Stimulated activated CD8-positive, alpha-beta memory T cell treated with anti-CD3 and anti-CD28 coated beads, Interleukin-15, amount 100 ng/mL, for 4 hours (primary cell): Measurements from ENCODE around the gene LYST.
"Not testable (repeated sequence)": the region's sequence is repeated elsewhere in the genome, so short reads cannot be mapped to it uniquely, and the experiment has no call there.

Source experiments
- DNase-seq, 2 donors: peaks; one replicate each; pipeline ENCODE4 v3.0.0-alpha.2; 2020; ENCODE audit warnings: low read depth in 2 of 2

Gene LYST

DNA sequence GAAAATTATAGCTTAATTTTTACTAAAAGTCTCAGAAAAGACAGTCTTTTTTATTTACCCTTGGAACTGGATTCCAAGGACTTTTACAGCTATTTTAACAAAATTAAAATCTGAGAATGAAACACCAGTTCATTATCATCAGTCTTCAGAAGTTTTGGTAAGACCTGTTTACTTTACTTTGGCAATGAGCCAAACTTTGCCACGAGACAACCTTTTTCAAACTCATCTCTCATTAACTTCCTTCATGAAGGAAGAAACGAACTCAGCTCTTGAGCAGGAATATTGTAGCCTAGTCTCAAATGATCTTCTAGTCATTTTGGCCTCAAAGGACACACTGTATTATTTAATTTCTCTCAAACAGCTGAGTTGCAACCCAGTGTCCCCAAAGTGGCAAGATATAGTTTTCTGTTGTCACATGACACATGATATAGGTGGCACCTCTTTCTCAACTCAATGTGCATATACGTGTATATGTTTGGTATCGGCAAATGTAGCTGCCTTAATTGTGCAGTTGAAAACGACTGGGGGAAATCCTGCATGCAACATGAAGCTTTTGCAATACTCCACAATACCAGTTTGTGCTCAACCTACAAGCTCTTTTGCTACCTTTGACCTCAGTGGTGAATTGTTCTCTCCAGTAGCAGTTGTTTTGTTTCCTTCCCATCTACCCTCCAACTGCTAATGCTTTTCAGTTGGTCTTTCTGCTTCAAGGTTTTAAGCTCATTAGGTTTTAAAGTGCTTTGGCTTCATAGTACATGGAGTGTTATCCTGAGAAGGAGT, 208.8 kb downstream of the LYST start:
- DNase-seq: no peak

DNA sequence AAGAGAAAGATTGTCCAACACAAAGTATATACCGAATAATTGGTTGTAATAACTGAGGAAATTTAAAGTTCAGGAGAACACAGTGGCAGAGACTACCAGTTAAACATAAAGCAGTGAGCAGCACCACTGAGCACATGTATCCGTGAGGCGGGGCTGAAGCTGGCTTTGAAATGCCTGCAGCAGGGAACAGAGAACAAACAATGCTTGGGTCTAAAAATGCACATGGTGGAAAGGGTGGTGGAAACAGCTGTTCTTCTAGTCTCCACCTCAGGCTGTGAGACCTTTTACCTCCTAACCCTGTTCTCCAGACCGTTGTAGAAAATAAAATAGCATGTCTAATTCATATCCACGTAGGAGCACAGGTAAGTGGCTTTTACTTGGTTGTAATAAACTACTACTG, 209.4 kb downstream of the LYST start:
- no peak for DNase-seq

DNA sequence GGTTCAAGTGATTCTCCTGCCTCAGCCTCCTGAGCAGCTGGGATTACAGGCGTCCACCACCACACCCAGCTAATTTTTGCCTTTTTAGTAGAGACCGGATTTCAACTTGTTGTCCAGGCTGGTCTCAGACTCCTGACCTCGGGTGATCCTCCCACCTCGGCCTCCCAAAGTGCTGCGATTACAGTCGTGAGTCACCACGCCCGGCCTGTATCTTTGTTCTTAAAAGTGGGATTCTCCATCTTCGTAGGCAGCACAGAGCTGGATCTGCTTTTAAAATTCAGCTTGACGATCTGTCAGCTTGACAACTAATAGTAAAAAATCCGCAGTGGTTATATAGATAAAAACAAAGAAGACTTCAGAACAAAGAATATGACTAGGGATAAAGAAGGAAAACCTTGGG, 214.3 kb downstream of the LYST start:
- DNase-seq: no peak

DNA sequence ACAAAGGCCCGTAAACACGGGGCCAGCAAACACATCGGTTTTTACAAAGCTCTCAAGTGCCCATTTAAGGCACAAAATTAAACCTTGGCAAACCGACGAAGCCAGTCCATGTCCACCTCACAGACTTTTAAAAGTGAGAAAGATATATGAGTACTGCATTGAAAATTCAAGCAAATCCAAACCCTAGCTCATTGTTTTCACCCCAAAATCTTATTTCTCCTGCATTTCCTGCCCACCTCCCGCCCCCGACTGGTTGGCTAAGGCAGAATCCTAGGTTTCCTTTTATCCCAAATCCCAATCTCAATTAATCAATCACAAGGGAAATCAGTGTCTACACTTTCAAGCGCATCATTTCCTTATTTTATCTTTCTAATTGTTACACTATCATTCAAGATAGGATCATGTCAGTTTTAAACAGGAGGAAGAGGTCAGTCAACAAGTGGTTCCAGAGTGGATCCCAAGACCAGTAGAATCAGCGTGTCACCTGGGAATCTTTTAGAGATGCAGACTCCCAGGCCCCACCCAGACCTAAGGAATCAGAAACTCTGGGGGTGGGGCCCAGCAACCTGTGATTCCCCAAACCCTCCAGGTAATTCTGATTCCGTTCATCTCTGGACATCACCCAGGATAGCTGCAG, 215.4 kb downstream of the LYST start:
- DNase-seq: no peak

DNA sequence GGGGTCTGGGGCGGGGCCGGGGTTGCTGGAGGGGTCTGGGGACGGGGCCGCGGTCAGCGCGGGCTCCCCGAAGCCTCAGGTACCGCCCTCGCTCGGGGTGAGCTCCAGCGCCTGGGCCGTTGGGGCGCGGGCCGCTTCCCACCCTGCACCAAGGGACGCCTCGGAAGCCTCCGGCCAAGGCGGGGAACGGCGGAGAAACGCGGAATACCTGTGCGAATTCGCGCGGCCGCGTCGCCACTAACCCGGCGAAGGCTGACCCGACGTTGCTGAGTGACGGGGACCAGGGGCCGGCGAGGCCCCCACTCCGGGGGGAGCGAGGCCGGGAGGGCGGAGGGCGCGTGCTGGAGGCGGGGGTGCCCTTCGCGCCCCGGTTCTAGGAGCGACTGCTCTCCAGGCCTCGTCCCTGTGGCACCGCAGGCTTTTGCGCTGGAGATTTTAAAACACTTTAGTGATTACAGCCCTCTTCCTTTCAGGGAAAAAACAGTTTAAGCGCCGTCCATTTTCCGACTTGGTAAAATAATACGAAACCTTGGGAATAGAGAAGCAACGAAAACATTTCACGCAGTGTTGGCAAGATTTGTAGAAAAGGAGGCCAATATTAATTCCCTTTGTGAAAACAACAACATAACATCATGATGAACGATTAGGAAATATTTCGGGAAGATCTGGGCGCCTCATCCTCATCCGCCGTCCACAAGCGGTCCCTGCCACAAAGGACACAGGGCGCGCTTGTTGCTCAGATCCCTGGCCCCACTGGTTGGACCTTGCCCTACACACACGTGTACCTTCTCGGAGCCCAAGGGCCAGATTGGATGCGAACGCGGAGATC, 216.2 kb downstream of the LYST start:
- no peak for DNase-seq

DNA sequence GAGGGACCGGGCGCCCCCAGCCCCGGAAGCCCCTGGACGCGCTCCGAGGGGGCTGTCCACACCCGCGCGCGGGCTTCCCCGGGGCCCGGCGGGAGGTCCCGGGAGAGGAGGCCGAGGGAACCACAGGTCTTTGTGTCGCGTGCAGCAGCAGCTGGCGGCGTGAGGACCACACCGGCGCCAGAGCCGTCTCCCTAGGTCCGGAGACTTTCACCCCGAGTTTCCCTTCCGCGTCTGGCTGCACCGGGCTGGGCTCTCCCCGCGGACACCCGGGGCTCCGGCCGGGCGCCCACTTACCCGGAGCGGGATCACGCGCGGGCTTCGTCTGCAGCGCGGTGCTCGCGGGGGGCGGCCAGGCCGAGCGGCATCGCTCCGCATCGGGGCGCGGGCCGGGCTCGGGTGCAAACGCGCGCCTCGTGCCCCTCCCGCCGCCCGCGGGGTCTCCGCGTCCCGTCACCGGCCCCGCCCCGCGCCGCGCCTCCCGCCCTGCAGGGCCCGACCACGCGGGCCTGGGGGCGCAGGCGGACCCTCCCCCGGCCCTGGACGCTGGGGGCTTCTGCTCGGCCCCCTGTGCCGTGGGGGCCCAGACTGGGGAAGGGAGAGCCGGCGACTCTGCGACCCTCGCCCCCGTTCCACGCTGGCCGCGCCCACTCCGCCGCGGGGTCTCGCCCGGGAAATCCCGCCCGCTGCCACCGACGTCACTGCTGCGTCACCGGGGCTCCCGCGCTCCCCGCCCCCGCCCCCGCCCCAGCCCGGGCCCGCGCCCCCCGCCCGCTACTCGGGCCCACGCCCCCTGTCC, 217.1 kb downstream of the LYST start, which contains the start of gene GNG4:
TSS of gene GNG4 (minus strand) at position 417 of the 796 bp plus-strand sequence. CDS start 65,946 bp downstream, outside the sequence.
- no peak for DNase-seq

DNA sequence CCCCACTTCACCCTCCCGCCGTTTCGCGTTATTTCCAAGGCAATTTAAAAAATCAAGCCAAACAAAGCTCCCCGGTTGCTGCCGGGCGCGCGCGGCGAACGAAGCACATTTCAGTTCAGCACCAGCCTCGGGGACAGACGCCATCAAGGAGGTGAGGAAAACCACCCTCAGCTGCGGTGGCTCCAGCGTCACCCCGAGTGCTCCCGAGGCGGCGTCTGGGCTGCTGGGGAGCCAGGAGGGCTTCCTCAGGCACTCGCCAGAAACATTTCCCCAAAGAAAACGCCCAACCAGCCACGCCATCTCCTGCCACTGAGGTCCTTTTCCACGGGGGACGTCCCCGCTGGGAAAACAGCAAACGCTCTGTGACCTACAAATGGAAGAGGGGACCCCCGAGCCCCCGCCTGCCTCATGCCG, 217.7 kb downstream of the LYST start:
- peak in 1 of 2 donors; percentile 17 for DNase-seq

DNA sequence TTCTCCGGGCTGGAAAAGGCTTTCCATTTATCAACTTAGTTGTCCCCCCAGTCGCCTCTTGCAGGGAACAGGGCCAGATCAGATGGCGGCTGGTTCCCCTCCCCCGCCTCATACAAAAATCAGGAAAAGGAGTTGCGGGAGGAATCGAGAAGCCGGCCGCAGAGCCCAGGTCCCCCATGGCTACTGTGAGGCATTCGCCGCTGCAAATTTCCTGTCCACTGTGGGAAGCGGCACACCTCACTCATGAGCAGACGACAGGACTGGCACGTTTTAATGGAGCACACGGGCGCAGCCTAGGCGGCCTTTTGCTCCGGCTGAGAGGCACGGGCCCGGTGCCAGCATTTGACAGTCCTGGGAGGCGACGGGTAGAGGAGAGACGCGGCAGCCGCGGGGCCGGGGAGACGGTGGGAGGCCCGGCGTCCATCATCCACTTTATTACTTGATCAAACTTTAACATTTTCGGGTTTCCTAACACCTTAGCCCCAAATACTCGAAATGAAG, 218.2 kb downstream of the LYST start:
- no peak for DNase-seq

DNA sequence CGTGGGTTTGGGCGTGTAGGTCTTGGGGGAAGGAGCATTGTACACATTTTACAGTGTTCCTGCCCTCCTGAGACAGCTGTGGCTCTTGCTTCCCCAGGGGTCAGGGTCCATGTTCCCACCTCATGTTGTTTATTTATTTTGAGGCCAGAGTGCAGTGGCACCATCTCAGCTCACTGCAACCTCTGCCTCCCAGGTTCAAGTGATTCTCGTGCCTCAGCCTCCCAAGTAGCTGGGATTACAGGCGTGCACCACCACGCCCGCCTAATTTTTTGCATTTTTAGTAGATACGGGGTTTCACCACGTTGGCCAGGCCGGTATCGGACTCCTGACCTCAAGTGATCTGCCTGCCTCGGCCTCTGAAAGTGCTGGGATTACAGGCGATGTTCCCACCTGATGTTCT, 219.2 kb downstream of the LYST start:
- DNase-seq: not testable (repeated sequence)

DNA sequence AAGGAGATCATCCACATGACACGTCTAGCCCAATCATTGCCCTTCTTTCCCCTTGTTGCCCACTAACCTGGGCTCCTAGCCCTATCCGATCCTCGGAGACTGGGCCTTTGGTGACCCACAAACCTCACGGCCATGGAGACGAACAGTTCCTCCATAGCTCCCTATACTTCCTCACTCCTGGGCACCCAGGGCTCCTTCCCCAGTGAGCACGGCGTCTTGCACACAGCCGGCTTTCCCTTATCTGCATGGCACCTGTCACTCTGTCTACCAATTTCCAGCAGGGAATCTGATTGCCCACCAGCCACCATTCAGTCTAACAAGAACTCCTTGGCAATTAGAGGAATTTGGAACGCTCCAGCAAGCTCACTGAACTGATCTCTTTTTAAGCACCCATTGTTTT, 220.2 kb downstream of the LYST start:
- DNase-seq: no peak

DNA sequence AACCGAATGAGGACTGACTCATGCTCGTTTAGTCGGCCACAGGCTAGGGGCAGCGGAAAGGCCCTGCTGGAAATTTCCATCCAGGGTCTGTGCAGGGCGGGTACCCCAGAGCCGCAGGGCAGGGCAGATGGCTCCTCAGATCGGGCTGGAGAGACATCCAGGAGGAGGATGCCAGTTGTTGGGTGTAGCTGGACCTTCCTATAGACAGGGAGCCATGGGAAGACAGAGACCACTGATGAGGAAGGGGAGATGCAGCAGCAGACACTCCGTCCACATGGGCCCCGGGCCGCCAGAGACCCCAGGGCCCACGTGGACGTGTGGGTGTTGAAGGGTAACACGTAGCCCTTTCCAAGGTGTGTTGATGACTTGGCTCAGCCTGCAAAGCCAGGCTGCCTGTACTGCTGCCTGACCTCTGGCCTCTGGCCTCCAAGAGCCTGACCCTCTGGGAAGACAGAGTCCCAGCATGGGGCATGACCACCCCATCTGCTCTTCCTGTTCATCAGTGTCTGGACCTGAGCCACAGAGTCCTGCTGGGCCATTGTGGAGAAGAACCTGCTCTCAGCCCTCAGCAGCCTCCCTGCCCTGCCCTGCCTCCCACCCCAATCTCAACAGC, 221.9 kb downstream of the LYST start:
- no peak for DNase-seq

DNA sequence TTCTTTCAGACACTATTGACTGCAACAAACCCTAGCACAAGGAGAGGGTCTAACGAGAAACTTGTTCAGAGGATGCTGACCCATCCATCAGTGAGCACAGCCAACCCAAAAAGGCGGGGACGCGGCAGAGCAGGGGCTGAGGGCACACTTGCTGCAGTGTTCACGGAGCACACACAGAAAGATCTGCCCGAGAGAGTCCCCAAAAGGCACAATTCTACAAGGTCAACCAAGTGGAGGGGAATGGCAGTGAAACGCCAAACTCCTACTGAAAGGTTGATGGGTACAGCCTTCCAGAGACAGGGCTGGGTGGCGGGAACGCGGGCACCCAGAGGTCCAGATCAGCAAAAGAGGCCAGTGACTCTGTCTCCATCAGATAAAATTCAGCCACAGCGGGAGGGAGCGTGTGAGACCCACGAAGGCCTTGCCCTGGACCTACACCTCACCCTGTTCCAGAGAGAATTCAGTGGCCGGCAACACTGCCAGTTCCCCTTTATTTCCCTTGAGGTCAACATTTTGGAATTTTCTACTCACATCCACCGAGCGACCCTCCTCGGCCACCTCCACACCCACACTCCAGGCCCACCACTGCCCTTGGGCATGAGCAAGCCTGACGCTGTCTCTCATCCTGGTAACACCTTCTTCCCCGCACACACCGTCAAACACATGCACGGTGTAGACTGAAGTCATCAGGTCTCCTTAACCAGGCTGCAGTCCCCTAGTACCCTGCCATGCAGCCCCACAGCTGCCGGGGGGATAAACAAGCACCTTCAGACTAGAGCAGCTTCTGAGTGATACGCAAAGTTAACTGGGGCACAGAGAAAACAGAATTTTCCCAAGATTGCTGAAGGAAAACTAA, 222.6 kb downstream of the LYST start:
- no peak for DNase-seq

DNA sequence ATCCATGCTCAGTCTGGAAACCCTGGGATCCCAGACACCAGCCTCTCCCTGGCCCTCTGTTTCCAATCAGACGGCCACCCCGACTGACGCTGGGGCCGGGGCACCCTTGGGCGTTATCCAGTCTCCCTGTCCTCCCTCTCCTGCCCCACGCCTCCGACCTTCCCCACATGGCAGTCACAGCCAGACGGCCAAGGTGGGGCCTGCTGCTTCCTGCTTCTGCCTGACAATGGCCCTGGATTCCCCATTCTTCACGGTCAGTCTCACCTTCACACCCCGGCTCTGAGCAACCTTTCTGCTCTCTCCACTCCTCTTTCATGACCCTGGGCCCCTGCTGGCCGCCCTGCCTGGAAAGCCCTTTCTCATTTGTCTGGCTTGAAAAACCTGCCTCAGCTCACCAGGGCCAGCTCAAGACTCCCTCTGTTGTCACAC, 223.7 kb downstream of the LYST start:
- DNase-seq: no peak

DNA sequence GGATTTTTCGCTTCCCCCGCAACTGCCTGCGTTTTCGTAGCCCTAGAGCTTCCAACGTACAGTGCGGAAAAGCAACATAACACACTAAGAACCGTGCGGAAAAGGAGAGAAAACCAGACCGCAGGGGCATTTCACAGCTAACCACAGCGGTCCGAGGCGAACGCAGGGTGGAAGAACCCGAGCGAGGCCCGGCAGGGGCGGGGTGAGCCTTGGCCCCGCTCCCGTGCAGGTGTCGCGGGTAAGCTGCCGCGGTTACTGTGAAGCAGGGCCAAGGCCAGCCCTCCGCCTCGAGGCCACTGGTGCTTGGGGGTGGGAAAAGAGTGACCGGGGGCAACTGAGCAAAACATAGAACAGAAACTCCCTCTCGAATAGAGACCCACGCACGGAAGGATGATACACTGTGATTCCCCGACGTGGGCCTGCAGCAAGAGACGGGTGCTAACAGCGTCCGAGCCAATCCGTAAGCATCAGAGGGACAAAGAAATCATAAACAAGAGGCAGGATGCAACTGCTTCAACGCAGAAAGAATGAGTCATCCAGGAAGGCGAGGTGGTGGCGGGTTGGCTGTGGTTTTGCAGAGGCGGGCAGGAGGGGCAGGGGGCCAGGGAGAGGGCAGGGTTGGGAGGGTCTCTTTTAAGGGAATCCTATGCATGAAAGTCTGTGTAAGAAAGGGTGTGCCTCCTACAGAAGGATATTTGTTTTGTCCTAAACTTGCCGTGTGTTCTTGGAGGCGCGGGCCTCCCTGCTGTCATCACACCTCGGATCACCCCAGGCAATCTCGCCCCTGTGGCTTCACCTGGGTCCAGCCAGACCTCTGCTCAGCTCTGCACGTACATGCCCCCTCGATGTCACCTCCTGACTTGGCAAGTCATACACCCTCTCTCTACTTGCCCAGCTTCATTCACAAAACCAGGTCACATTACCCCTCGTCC, 224.4 kb downstream of the LYST start:
- DNase-seq: peak; percentile 43 to 52

DNA sequence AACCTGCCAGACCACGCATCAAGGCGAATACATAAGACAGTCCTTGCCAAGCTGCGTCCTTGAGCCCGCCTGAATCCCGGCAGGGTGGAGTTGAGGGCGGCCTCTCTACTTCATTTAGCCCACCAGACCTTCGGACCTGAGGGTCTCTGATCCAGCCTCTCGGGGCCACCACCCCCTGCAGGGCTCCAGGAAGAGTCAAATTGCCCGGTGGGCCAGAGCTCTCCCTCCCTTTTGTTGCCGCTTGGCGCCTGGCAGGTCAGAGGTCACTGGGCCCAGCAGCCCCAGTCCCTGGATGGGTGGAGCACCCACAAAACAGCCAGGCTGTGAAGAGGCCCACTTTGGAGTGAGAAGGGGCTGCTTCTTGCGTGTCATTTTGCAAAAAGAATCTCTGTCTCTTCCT, 226.1 kb downstream of the LYST start:
- DNase-seq: no peak

DNA sequence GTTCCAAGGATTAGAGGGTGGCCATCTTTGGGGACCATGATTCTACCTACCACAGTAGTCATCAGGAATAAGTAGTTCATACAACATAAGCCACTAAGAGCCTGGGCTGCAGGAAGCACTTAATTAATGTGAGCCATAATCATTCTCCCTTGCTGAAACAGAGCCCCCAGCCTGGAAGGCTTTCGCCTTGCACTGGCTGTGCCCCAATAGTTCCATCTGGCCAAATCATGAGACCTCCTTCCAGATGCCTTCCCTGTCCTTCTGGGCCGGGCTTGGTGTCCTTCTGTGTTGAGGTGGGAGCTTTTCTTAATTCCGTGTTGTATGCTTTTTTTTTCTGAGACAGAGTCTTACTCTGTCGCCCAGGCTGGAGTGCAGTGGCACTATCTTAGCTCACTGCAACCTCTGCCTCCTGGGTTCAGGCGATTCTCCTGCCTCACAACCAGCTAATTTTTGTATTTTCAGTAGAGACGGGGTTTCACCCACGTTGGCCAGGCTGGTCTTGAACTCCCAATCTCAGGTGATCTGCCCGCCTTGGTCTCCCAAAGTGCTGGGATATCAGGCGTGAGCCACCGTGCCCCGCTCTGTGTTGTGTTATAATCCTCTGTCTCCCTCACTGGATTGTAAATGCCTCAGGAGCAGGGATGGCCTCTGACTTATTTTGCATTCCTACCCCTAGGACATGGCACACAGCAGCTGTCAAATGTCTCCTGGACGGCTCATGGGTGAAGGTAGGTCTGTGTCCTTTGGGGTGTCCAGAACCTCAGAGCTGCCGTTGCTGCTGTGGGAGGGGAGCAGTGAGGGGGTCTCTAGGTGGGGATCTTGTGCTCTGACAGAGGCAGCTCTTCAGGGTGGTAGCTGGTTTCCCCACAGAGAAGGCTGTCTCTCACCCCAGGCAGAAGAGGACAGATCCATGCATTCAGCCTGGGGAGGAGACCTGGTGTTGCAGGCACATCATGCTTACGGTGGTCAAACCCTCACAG, 227.2 kb downstream of the LYST start:
- no peak for DNase-seq

DNA sequence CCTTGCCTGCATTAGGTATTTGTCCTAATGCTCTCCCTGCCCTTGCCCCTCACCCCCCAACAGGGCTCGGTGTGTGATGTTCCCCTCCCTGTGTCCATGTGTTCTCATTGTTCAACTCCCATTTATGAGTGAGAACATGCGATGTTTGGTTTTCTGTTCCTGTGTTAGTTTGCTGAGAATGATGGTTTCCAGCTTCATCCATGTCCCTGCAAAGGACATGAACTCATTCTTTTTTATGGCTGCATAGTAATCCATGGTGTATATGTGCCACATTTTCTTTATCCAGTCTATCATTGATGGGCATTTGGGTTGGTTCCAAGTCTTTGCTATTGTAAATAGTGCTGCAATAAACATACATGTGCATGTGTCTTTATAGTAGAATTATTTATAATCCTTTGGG, 228.1 kb downstream of the LYST start:
- not testable (repeated sequence) for DNase-seq
